OCI-LY7 (cell line): ENCODE results near the gene HTR3A. TPM values are rescaled to one million over a fixed set of nuclear protein-coding genes. Genes with fewer than 3 reads are reported as not detected.
A peak's percentile ranks its signal among the peaks of the same experiment; 100 is the strongest.

Experiments used
- BruUV-seq: library from RNA; stranded (reverse); fragments of 400-500 nt; replicated peaks from 2 replicates; lab custom pipeline; 2021; lab: Mats Ljungman, UMichigan
- CTCF ChIA-PET: fragments of 300-600 bp; sonication (Branson Sonifier 250); formaldehyde crosslinking; loops from one replicate; lab custom pipeline; 2022; ENCODE audit warnings: antibody characterized with exemption; ENCODE audit not compliant: unreplicated experiment; lab: Charles Lee
- POLR2A ChIA-PET: fragments of 300-600 bp; sonication (Branson Sonifier 250); formaldehyde crosslinking; loops from one replicate; lab custom pipeline; 2022; ENCODE audit warnings: antibody characterized with exemption; lab: Charles Lee
- DNase-seq: peaks from one replicate; pipeline ENCODE4 v3.0.0-alpha.2; 2015; ENCODE audit warnings: low spot score
- H2AFZ ChIP-seq: fragments of 200-600 bp; sonication (generic), shearing (Covaris generic); 2 replicates; pipeline ENCODE4 v1.6.1; 2014; ENCODE audit warnings: mild to moderate bottlenecking, antibody characterized with exemption, low read length, moderate library complexity
- H3K27ac ChIP-seq: fragments of 200-600 bp; sonication (generic); 2 replicates; pipeline ENCODE4 v1.5.1; 2014; ENCODE audit warnings: mixed run types, low read depth, mild to moderate bottlenecking, moderate library complexity, low read length, inconsistent platforms; ENCODE audit not compliant: poor library complexity, severe bottlenecking
- H3K36me3 ChIP-seq: fragments of 200-600 bp; sonication (generic); 2 replicates; pipeline ENCODE4 v1.6.1; 2014; ENCODE audit warnings: mild to moderate bottlenecking, antibody characterized with exemption, low read length, moderate library complexity, mixed read lengths; ENCODE audit not compliant: insufficient read depth
- H3K4me1 ChIP-seq: fragments of 200-600 bp; sonication (generic); 2 replicates; pipeline ENCODE4 v1.5.1; 2014; ENCODE audit warnings: mild to moderate bottlenecking, low read length; ENCODE audit not compliant: insufficient read depth, poor library complexity, severe bottlenecking
- H3K4me2 ChIP-seq: fragments of 200-600 bp; sonication (generic); 2 replicates; pipeline ENCODE4 v1.6.1; 2014; ENCODE audit warnings: mild to moderate bottlenecking, low read length
- H3K4me3 ChIP-seq: fragments of 200-600 bp; sonication (generic); 2 replicates; pipeline ENCODE4 v1.5.1; 2014; ENCODE audit warnings: mild to moderate bottlenecking, low read depth, low read length; ENCODE audit not compliant: poor library complexity, severe bottlenecking
- H3K79me2 ChIP-seq: fragments of 200-600 bp; sonication (generic); 2 replicates; pipeline ENCODE4 v1.6.1; 2016; ENCODE audit warnings: low read depth, mild to moderate bottlenecking, low read length, moderate library complexity, mixed read lengths; ENCODE audit not compliant: insufficient read depth
- H3K9me2 ChIP-seq: fragments of 200-600 bp; sonication (generic); 2 replicates; pipeline ENCODE4 v1.6.1; 2016; ENCODE audit warnings: mild to moderate bottlenecking, low read length, mixed read lengths; ENCODE audit not compliant: insufficient read depth
- H3K9me3 ChIP-seq: fragments of 200-600 bp; sonication (generic); 2 replicates; pipeline ENCODE4 v1.6.1; 2014; ENCODE audit warnings: mild to moderate bottlenecking, mixed run types, low read length, mixed read lengths
- H4K20me1 ChIP-seq: fragments of 200-600 bp; sonication (generic); 2 replicates; pipeline ENCODE4 v1.6.1; 2014; ENCODE audit warnings: mild to moderate bottlenecking, antibody characterized with exemption, low read length, moderate library complexity, mixed read lengths; ENCODE audit not compliant: insufficient read depth
- EZH2phosphoT487 ChIP-seq: fragments of 200-600 bp; sonication (generic); IDR thresholded peaks from 2 replicates; pipeline ENCODE4 v1.6.1; 2018; ENCODE audit warnings: low read depth, borderline replicate concordance, mild to moderate bottlenecking, mixed run types, antibody characterized with exemption, low read length, moderate library complexity, mixed read lengths
- intact Hi-C: fragments of 100-400 bp; cut with micrococcal nuclease; formaldehyde crosslinking; loops from one replicate; pipeline ENCODE4 v1.10.0; 2022; ENCODE audit not compliant: unreplicated experiment
- total RNA-seq, 2 experiments: library from RNA; depleted of rRNA in 1 of 2; stranded (reverse); fragments of >200 nt in 1 of 2; shearing (Covaris generic) in 1 of 2; gene quantifications; 2 replicates each; pipeline ENCODE4 v1.2.3, GENCODE V29; 2014 to 2022
- TF ChIP-seq, protein P1 (sequence below): fragments of 200-600 bp; sonication (generic); conservative IDR thresholded peaks from 2 replicates; pipeline ENCODE4 v1.5.1; 2014; ENCODE audit warnings: mild to moderate bottlenecking, antibody characterized with exemption, low read length, moderate library complexity, mixed read lengths

HTR3A gene
- total RNA-seq, 2 experiments from 2014 or later, result not detected

DNA sequence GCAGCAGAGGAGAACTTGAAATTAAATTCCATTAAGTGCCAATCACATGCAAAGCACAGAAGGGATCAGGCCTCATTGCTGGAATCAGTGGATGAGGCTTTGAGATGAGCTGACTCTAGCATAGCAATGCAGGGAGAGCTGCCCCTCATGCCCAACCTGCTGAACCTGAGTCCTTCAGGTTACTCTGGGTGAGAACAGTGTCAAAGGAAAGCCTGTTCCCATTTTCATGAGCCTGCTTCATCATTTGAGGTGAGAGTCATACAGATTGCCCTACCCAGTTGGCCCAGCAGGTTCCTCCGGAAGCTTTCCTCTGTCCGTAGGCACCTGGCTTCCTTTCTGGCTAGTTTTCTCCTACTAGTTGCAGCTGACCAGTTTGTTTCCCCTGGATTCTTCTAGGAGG lies 58.7 kb downstream of the HTR3A start:
- no peak overlapping the region for H3K4me2 ChIP-seq
- ChIA-PET CTCF (no interaction called here), POLR2A (no interaction called here)
- H3K4me3 ChIP-seq, result no peak overlapping the region
- no peak for DNase-seq
- no peak overlapping the region for H3K27ac ChIP-seq
- H2AFZ ChIP-seq, result no peak overlapping the region
- H3K79me2 ChIP-seq, result no peaks in the 10 kb centered on the region
- H4K20me1 ChIP-seq, result no peaks in the 10 kb centered on the region
- no peaks in the 10 kb centered on the region for H3K4me1 ChIP-seq
- no peaks in the 10 kb centered on the region for H3K9me3 ChIP-seq
- intact Hi-C loops, result no loop called here
- TF ChIP-seq, protein P1, sequence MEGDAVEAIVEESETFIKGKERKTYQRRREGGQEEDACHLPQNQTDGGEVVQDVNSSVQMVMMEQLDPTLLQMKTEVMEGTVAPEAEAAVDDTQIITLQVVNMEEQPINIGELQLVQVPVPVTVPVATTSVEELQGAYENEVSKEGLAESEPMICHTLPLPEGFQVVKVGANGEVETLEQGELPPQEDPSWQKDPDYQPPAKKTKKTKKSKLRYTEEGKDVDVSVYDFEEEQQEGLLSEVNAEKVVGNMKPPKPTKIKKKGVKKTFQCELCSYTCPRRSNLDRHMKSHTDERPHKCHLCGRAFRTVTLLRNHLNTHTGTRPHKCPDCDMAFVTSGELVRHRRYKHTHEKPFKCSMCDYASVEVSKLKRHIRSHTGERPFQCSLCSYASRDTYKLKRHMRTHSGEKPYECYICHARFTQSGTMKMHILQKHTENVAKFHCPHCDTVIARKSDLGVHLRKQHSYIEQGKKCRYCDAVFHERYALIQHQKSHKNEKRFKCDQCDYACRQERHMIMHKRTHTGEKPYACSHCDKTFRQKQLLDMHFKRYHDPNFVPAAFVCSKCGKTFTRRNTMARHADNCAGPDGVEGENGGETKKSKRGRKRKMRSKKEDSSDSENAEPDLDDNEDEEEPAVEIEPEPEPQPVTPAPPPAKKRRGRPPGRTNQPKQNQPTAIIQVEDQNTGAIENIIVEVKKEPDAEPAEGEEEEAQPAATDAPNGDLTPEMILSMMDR, result no peak
- TF ChIP-seq EZH2phosphoT487, result no peak
- BruUV-seq, result no TSS peak
- no peaks in the 10 kb centered on the region for H3K9me2 ChIP-seq
- no peaks in the 10 kb centered on the region for H3K36me3 ChIP-seq

DNA sequence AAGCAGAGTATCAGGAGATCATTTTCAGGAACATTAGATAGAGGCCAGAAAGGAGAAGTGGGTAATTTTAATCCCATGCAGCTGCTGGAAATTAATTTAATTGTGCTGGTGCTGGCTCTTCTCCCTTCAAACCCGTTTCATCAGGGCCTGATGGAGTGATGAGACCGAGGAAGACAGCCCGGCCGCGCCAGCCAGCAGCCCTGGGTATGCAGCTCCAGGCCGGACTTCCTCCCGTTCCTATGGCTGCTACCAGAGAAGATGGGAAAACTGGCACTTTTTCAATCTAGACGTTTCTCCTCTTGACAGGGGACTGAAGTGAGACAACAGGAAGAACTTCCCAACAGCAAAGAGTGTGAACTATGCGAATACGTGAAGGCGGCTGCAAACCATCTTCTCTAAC lies 60.0 kb downstream of the HTR3A start:
- BruUV-seq, result no TSS peak
- intact Hi-C loops, result no loop called here
- CTCF ChIA-PET, result no interaction called here
- Histone ChIP-seq H3K4me1 (no peaks in the 10 kb centered on the region), H3K9me2 (no peaks in the 10 kb centered on the region), H4K20me1 (no peaks in the 10 kb centered on the region), H3K4me2 (no peak overlapping the region), H3K36me3 (no peaks in the 10 kb centered on the region), H3K27ac (no peak overlapping the region), H3K4me3 (no peak overlapping the region), H2AFZ (no peak overlapping the region), H3K79me2 (no peaks in the 10 kb centered on the region), H3K9me3 (no peaks in the 10 kb centered on the region)
- DNase-seq, result no peak
- no peak for TF ChIP-seq EZH2phosphoT487
- TF ChIP-seq, protein P1, result no peak
- POLR2A ChIA-PET, result no interaction called here

DNA sequence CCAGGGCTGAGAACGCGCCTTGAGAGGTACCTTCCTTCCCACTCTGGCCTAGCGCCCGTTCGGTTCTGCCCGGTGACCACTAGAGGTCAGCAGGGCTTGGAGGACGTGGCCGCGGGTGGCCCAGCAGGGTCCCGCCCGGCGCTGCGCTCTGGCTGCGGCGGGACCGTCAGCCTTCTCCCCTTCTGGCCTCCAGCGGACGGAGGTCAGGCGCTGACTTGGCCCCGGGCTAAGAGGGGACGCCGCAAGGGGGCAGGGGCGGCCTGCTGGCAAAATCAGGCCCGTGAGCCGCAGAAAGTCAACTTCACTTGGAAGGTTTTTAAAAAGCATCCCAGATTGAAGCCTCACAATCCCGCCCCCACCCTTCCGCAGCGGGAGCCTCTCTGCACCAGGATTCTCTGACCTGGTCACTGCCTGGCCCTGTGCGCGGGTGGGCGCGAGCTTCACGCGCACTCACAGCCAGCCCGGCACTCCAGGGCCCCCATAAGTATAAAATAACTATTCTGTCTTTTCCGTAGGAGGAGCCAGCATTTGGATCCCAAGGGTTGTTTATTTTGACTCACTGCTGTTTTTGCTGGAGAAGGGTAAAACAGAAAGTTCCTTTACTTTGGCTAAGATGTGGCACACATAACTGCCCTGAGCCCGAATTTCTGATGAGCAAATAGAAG lies 61.4 kb downstream of the HTR3A start:
- no peaks in the 10 kb centered on the region for H3K4me1 ChIP-seq
- no peak overlapping the region for H2AFZ ChIP-seq
- DNase-seq, result peak; percentile 26
- H3K36me3 ChIP-seq, result no peaks in the 10 kb centered on the region
- H3K4me2 ChIP-seq, result no peak overlapping the region
- no peaks in the 10 kb centered on the region for H3K79me2 ChIP-seq
- H3K27ac ChIP-seq, result no peak overlapping the region
- no peaks in the 10 kb centered on the region for H3K9me3 ChIP-seq
- no peaks in the 10 kb centered on the region for H3K9me2 ChIP-seq
- no peak overlapping the region for H3K4me3 ChIP-seq
- ChIA-PET CTCF (no interaction called here), POLR2A (no interaction called here)
- BruUV-seq, result no TSS peak
- TF ChIP-seq EZH2phosphoT487, result no peak
- TF ChIP-seq, protein P1, result peak; percentile 58
- H4K20me1 ChIP-seq, result no peaks in the 10 kb centered on the region
- intact Hi-C loops, result loop anchor here (2.0 kb wide), 2 partner anchors 145 to 225 kb away; no protein-coding TSS in a partner anchor
